NCI-H446 treated with DMSO at 0.1 percent for 48 hours (cell line): ENCODE measurements around the gene FHIT.

Experiments
- DNase-seq: peaks from one replicate; lab custom pipeline; 2025; lab: John Stamatoyannopoulos, UW

FHIT gene

DNA sequence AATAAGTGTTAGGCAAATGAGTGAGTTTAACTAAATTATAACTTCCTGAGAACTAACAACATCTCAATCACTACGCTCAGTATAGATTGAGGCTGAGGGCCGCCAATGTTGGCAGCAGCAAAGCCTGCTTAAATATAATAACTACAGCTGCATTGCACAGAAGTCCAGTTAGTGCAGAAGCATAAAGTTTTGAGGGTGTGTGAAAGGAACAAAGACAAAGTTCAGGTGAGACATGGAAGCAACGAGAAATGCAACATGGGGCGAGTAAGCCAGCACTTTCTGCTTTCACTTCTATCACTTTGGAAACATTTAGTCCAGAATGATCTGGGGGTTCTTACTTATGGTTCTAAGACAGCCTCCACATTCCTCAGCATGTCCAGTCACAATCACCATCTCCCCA, 1149.1 kb downstream of the FHIT start:
- DNase-seq = no peak

DNA sequence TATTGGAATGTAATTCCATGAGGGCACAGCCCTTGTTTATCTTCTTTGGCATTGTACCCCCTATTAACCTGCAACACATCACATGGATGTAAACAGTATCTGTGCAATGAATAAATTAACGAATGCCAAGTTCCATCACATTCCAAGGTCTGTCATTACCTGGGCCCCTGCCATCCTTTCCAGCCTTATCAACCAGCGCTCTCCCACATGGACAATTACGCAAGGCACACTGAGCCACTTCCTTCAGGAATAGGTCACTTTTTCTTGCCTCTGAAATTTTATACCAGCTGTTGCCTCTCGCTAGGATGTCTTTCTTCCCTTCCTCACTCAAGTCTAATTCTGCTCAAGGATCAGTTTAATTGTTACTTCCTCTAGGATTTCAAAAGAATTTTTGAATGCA, 1149.6 kb downstream of the FHIT start:
- DNase-seq = no peak

DNA sequence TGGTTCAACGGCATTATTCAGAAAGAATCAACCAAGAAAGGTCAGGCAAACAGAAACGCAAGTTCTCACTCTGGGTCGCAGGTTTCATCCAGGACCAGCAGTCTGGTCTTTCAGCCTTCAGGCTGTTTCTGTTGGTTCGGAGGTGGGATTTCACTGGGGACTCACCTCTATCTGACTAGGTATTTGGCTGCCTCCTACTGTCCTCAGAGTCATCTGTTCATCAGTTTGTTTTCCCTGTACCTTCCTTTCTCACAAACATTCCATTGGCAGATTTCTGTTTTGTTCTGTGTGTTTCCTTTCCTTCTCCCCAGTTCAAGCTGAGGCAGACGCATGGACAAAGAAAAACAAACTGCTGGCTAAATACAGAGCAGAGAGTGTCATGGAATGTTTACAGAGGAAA, 1154.8 kb downstream of the FHIT start:
- DNase-seq = no peak

DNA sequence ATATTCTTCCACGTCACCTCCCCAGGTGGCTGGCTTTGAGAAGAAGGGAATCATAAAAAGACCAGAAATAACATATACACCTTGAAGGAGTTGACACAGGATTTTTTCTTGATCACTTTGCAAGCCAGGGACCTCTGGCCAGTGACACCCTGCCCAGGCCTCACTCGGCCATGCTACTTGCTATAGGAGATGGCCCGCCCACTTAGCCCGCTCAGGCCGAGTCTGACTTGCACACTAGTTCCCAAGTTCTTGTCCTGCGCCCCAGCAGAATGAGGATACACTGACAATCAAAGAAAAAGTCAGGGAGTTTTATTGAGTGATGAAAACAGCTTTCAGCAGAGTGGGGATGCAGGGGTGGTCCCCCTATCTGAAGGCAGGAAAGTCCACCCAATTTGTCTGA, 1155.3 kb downstream of the FHIT start:
- DNase-seq = no peak

- no peak for DNase-seq
Observed at GRCh38 chr3:60095516-60095915, 1155.7 kb downstream of the FHIT start.

DNA sequence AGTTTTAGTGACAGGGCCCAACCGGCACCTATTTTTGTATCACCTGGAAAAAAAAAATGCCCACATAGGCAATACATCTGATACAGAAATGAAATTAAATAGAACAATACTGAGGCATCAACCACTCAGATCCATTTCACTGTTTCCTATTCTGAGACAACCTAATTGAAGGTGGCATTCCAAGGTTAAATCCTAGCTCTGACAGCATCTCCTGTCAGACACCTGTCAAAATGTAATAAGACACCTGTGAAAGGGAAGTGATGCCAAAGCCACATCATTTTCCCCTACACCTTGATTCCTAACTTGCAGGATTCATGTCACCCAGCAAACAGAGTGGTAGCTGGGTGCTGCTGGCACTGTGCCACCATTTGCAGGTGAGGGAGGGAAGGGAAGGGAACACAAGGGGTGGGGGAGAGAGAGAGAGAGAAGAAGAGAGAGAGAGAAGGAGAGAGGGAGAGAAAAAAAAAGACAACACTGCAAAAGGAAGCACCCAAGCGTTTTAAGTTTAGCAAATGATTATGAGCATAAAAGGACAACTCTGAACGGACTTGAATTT, 1156.8 kb downstream of the FHIT start:
- DNase-seq = no peak

- DNase-seq = no peak
Observed at GRCh38 chr3:60090548-60090947, 1160.7 kb downstream of the FHIT start.

DNA sequence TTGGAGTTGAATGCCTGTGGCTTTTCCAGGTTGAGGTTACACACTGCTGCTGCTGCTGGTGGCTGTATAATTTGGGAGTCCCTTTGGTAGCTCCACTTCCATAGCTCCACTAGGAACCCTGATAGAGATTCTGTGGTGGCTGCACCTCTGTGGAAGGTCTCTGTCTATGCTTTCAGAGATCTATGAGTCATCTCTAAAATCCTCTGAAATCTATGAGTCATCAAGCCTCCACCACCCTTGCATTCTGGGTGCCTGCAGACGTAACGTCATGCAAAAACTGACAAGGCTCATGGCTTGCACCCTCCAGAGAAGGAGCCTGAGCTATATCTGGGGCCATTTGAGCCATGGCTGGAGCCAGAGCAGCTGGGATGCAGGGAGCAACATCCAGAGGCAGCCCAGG, 1164.4 kb downstream of the FHIT start:
- no peak for DNase-seq

GRCh38 chr3:60085649-60086048, 1165.6 kb downstream of the FHIT start:
- no peak for DNase-seq

DNA sequence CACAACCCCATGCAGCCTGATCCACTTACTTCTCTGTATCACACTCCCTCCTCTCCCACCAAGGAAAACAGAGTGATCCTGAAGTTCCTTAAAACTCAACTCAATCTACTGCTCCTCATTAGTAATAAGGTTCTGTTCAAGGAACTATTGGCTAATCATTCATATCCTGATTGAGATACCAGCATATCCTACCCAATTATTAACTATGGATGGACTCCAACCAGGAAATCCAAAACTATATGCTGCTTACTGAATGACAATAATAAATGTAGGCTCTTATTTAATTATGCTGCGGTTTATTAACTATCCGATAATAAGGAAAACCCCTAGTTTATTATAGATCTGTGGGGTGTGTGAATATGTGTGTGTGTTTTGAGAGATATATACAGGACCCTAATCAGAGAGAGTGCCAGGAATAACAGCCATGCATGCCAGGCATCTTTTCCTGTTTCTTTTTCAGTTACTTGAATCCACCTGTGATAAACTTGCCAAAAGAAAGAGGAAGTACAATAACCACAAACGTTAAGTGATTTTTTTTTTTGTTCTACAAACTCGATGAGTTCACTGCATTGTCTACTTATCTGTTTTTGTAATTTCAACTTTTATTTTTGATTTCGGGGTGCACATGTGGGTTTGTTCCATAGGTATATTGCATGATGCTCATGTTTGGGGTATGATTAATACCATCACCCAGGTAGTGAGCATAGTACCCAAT, 1169.7 kb downstream of the FHIT start:
- DNase-seq = no peak

GRCh38 chr3:60080648-60081047, 1170.6 kb downstream of the FHIT start:
- DNase-seq = no peak

DNA sequence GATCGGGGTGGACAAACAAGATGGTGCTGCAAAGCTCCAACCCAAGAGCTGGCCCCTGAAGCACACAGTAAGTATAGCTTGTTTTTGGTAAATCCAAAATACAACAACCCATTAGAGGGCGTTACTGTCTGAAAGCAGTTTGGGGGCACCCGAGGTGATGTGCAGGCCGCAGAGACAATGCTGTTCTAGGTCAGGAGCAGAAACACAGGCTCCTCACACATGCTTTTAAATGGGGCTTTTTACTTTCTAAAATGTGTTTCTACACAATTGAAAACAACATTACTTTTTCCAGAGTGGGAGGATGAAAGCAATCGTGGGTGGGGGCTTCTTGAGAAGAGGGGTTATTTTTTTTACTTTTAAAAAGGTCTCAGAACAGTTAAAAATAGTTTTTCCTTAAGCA, 1172.2 kb downstream of the FHIT start:
- no peak for DNase-seq

- no peak for DNase-seq
Observed at GRCh38 chr3:60076331-60076730, 1174.9 kb downstream of the FHIT start.

DNA sequence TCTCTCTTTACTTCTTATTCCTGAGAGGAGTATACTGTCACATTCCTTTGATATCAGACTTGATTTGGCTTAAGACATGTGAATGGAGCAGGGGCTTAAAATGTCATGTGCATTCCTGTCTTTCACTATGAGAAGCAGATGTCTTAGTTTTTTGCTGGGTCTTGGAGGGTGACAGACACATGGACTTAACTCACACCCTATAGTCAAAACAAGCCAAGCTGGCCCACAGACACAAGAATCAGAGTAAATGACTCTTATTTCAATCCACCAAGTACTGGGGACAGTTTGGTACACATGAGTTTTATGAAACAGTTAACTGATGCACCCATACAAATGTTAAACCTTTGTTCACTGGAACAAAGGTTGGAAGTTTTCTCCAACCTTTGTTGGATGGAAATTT, 1177.3 kb downstream of the FHIT start:
- no peak for DNase-seq

DNA sequence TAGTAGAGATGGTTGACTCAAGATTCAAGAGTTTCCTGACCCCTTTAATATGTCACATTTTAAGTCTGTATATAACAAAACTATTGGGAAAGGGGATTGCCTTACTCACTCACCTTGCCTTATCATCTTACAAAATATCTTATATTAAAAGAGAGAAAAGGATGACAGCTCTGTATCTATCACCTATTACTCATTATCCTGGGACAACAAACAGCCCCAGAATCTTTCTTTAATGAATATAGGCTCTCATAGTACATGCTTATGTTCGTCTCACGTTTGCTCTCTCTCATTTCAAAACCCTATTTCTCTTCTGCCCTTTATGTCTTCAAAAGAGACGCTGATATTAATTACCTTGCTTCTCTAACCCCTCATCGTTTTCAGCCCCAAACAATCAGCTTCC, 1178.0 kb downstream of the FHIT start:
- no peak for DNase-seq

GRCh38 chr3:60070366-60070765, 1180.9 kb downstream of the FHIT start:
- no peak for DNase-seq

- DNase-seq = no peak
Observed at GRCh38 chr3:60065227-60065868, 1185.9 kb downstream of the FHIT start.

DNA sequence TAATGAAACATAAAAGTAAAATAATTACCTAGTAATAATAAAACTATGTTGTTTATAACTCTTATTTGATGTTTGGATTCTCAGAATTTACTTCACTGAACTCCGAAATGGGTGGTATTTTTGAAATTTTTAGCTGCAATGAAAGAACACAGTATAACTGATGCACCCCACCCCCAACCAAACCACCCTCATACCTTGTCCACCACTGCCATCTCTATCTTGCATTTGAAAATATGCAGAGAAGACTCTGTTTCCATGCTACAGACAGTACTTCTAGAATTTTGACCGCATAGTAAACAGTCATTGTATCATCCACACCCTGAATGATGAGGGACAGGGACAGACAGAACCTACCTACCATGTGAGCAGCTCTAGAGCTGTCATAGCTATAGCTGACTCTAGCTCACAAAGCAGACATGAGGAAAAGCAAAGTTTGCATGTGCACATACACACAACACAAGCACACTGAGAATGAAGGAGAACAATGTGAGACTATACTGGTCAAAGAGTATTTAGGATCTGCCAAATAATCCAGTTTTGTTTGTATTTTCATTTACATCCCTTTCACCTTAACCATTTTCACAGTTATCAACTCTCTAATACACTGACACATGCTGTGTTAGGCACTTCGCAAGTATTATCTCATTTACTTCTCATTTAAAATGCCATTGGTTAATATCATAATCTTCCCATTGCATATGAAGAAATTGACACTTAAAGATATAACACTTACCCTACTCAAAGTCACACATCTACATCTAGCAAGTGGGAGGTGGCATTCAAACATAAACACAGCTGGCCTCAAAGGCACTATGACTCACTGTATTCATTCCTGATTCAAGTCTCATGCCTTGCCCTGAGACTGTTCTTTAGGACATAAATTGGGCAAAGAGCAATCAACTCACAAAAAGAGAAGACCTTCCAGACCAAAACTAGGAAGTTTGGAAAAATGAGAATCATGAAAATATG, 1186.8 kb downstream of the FHIT start:
- DNase-seq = no peak

- no peak for DNase-seq
Observed at GRCh38 chr3:60056404-60056803, 1194.8 kb downstream of the FHIT start.

GRCh38 chr3:60055765-60056164, 1195.5 kb downstream of the FHIT start:
- DNase-seq = no peak

- no peak for DNase-seq
Observed at GRCh38 chr3:60053526-60054265, 1197.6 kb downstream of the FHIT start.

- DNase-seq = no peak
Observed at GRCh38 chr3:60048447-60048848, 1202.8 kb downstream of the FHIT start.
